GM12878 (cell line): ENCODE data around the gene XDH. TPM values are rescaled to one million over a fixed set of nuclear protein-coding genes. Genes with fewer than 3 reads are reported as not detected.

ENCODE experiments used
- ATAC-seq: fragments of 200-7000 bp; cut with Tn5 transposase; 3 replicates; pipeline ENCODE4 v1.9.1; 2020; ENCODE audit warnings: mild to moderate bottlenecking, moderate library complexity
- BruUV-seq: library from RNA; stranded (reverse); fragments of 400-500 nt; replicated peaks from 2 replicates; lab custom pipeline; 2021; lab: Mats Ljungman, UMichigan
- CTCF ChIA-PET: fragments of 300-600 bp; sonication (Branson Sonifier 250); formaldehyde crosslinking; extraction: SDS; loops from one replicate; lab custom pipeline; 2021; ENCODE audit warnings: inconsistent platforms; lab: Yijun Ruan, JAX
- POLR2A ChIA-PET: fragments of 350-600 bp; formaldehyde crosslinking; extraction: SDS; loops from one replicate; lab custom pipeline; 2021; ENCODE audit warnings: inconsistent platforms; lab: Charles Lee
- RAD21 ChIA-PET: fragments of 300-600 bp; sonication (Branson Sonifier 250); formaldehyde crosslinking; loops from one replicate; lab custom pipeline; 2023; ENCODE audit warnings: antibody characterized with exemption; ENCODE audit not compliant: unreplicated experiment; lab: Charles Lee
- SMC1A ChIA-PET: fragments of 300-600 bp; sonication (Branson Sonifier 250); formaldehyde crosslinking; loops from one replicate; lab custom pipeline; 2023; ENCODE audit not compliant: unreplicated experiment, uncharacterized antibody; lab: Charles Lee
- DNase-seq: peaks from one replicate; pipeline ENCODE4 v3.0.0-alpha.2; 2011; ENCODE audit warnings: low read depth, low spot score
- FAIRE-seq: peaks from 3 replicates; lab custom pipeline; 2011; peaks lifted over from hg19 to GRCh38; lab: Jason Lieb, UNC
- H2AFZ ChIP-seq: 2 replicates; pipeline ENCODE4 v1.6.0; 2011; ENCODE audit warnings: low read depth, low read length, control low read depth; ENCODE audit not compliant: control insufficient read depth
- H3K27ac ChIP-seq: 2 replicates; pipeline ENCODE4 v1.5.1; 2011; ENCODE audit warnings: control low read depth; ENCODE audit not compliant: control insufficient read depth, insufficient read depth
- H3K27me3 ChIP-seq, 2 experiments: replicated peaks in 1 of 2; 2 replicates each; pipeline versions ENCODE4 v1.6.0 to v1.6.1; 2011; ENCODE audit warnings: low read length in 1 of 2; ENCODE audit not compliant: control insufficient read depth in 2 of 2, insufficient read depth in 2 of 2
- H3K36me3 ChIP-seq, 2 experiments: 2 replicates each; pipeline ENCODE4 v1.5.1; 2011; ENCODE audit warnings: low read length in 1 of 2; ENCODE audit not compliant: control insufficient read depth in 2 of 2, insufficient read depth in 2 of 2
- H3K4me1 ChIP-seq: 2 replicates; pipeline ENCODE4 v1.6.1; 2011; ENCODE audit warnings: mild to moderate bottlenecking, low read length, moderate library complexity, mixed read lengths; ENCODE audit not compliant: control insufficient read depth, insufficient read depth
- H3K4me2 ChIP-seq: 2 replicates; pipeline ENCODE4 v1.6.0; 2011; ENCODE audit warnings: control low read depth; ENCODE audit not compliant: control insufficient read depth, insufficient read depth
- H3K4me3 ChIP-seq: fragments of 200-600 bp; sonication (generic); 2 replicates; pipeline ENCODE4 v1.5.1; 2016
- H3K79me2 ChIP-seq: 2 replicates; pipeline ENCODE4 v1.6.0; 2011; ENCODE audit warnings: low read length; ENCODE audit not compliant: control insufficient read depth, insufficient read depth
- H3K9ac ChIP-seq: 2 replicates; pipeline ENCODE4 v1.8.0; 2011; ENCODE audit warnings: low read length, control low read depth, mixed read lengths; ENCODE audit not compliant: control insufficient read depth, insufficient read depth
- H3K9me3 ChIP-seq: replicated peaks from 3 replicates; pipeline ENCODE4 v1.5.1; 2011; ENCODE audit warnings: mild to moderate bottlenecking, low read length; ENCODE audit not compliant: control insufficient read depth, insufficient read depth
- H4K20me1 ChIP-seq: 2 replicates; pipeline ENCODE4 v1.6.0; 2011; ENCODE audit not compliant: control insufficient read depth, insufficient read depth
- E2F8 ChIP-seq: fragments of 450-650 bp; IDR thresholded peaks from 2 replicates; pipeline ENCODE4 v1.6.1; 2018; ENCODE audit warnings: mild to moderate bottlenecking, low read depth, moderate library complexity; ENCODE audit not compliant: partially characterized antibody
- E4F1 ChIP-seq: fragments of 450-650 bp; IDR thresholded peaks from 2 replicates; pipeline ENCODE4 v1.6.1; 2018; ENCODE audit warnings: borderline replicate concordance, mild to moderate bottlenecking; ENCODE audit not compliant: partially characterized antibody
- MEF2B ChIP-seq: fragments of 450-650 bp; IDR thresholded peaks from 2 replicates; pipeline ENCODE4 v1.6.1; 2018; ENCODE audit warnings: mild to moderate bottlenecking, moderate library complexity; ENCODE audit not compliant: partially characterized antibody, poor library complexity, severe bottlenecking
- SREBF2 ChIP-seq: IDR thresholded peaks from 2 replicates; pipeline ENCODE4 v1.6.1; 2012; ENCODE audit warnings: mild to moderate bottlenecking, low read length
- ZNF274 ChIP-seq: IDR thresholded peaks from one replicate; pipeline ENCODE4 v1.8.0; 2011; ENCODE audit not compliant: insufficient read length, insufficient read depth
- WGBS: methylation state at CpG from one replicate; pipeline ENCODE4 v1.1.6; 2016; ENCODE audit warnings: low lambda C conversion rate; ENCODE audit not compliant: insufficient replicate concordance, insufficient coverage; ENCODE audit errors: missing lambda C conversion rate; 5-methylcytosine and 5-hydroxymethylcytosine counted together
- in situ Hi-C: fragments of 300-500 bp; cut with MboI; formaldehyde crosslinking; loops from 9 replicates; pipeline ENCODE4 v1.14.3; 2018; ENCODE audit warnings: mixed read lengths
- intact Hi-C: fragments of 100-400 bp; cut with micrococcal nuclease; formaldehyde crosslinking; loops from one replicate; pipeline ENCODE4 v1.14.2; 2022; ENCODE audit not compliant: unreplicated experiment
- polyA plus RNA-seq, 11 experiments: library from polyadenylated mRNA; depleted of rRNA in 4 of 11; unstranded in 6 of 11; stranded (reverse) in 5 of 11; fragments of >200 nt; fragmentation: Nextera tagmentation in 4 of 11; fragmentation: Illumina TruSeq in 1 of 11; extraction: Ambion mirVana in 4 of 11; extraction: Trizol in 1 of 11; gene quantifications; 1 replicate in 1 of 11; 2 replicates in 10 of 11; pipeline versions ENCODE4 v1.2.1 to v1.2.3, GENCODE V29; 2011 to 2016; ENCODE audit warnings: inconsistent platforms in 2 of 11, missing spikeins in 2 of 11, low read depth in 1 of 11
- total RNA-seq, 4 experiments: library from RNA; depleted of rRNA in 3 of 4; stranded (reverse); fragments of >200 nt in 3 of 4; fragmentation: Illumina TruSeq in 1 of 4; extraction: Trizol in 1 of 4; gene quantifications; 2 replicates each; pipeline versions ENCODE4 v1.2.1 to v1.2.3, GENCODE V29; 2013 to 2021

Gene XDH
- total and polyA plus RNA-seq, 10 of the 15 experiments (the other 5 are each of a cell fraction or from before 2014, with no cell fraction given): 0.01 TPM; not detected in 9

DNA sequence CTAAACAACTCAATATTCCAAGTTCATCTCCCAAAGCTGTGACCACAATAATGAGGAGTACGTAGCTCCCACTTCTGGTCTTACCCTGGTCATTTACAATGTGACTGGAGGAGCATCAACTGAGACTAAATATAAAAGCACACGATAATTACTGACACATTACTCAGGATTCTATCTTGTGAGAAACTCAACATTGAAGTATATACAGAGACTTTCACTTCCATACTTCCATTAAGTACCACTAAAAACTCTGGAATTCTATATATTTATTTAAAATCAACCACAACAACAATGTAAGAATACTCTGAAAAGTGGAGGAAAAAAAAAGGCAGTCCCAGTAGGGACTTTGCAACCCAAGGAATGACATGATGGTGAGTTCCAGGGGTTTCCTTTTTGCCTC lies 61.4 kb downstream of the XDH start:
- no peaks in the 10 kb centered on the region for H3K36me3 ChIP-seq
- no peak overlapping the region for H3K4me3 ChIP-seq
- DNase-seq (no peak), ATAC-seq (no peak), FAIRE-seq (no peak)
- no peak overlapping the region for H2AFZ ChIP-seq
- BruUV-seq: no TSS peak
- no peaks in the 10 kb centered on the region; a peak in 2 of 4 replicates for H3K27me3 ChIP-seq
- ChIA-PET POLR2A (no interaction called here), SMC1A (no interaction called here), RAD21 (no interaction called here), CTCF (no interaction called here)
- H3K9ac ChIP-seq: no peak overlapping the region
- H3K9me3 ChIP-seq: no peaks in the 10 kb centered on the region
- no peaks in the 10 kb centered on the region for H3K79me2 ChIP-seq
- TF ChIP-seq MEF2B: no peak
- no peak for TF ChIP-seq SREBF2
- TF ChIP-seq ZNF274: no peak
- no peak for TF ChIP-seq E4F1
- no peak for TF ChIP-seq E2F8
- no peak overlapping the region for H3K27ac ChIP-seq
- H3K4me1 ChIP-seq: no peaks in the 10 kb centered on the region
- H3K4me2 ChIP-seq: no peak overlapping the region
- 6% methylated on average over 2 of the region's 2 CpGs for WGBS
- intact Hi-C loops (no loop called here), in situ Hi-C loops (no loop called here)
- H4K20me1 ChIP-seq: no peaks in the 10 kb centered on the region
